Mesenchymal stem cell (in vitro differentiated cells and primary cell): Measurements from ENCODE around the gene PDGFA.

ENCODE experiments used
- DNase-seq: peaks from one replicate; pipeline ENCODE4 v3.0.0-alpha.2; 2013
- H2AFZ ChIP-seq: one replicate; pipeline ENCODE4 v1.6.1; 2013; ENCODE audit warnings: low read depth, mild to moderate bottlenecking, control low read depth, inconsistent platforms, low read length, moderate library complexity
- H2AK5ac ChIP-seq: 2 replicates; pipeline ENCODE4 v1.6.1; 2013; ENCODE audit warnings: low read length, moderate library complexity, mild to moderate bottlenecking, inconsistent platforms; ENCODE audit not compliant: severe bottlenecking
- H2BK120ac ChIP-seq: one replicate; pipeline ENCODE4 v1.6.1; 2013; ENCODE audit warnings: low read depth, mild to moderate bottlenecking, inconsistent platforms, low read length, moderate library complexity
- H2BK12ac ChIP-seq, 2 experiments: one replicate each; pipeline ENCODE4 v1.6.1; 2013; ENCODE audit warnings: inconsistent platforms in 2 of 2, low read length in 2 of 2, mild to moderate bottlenecking in 2 of 2, moderate library complexity in 2 of 2, control low read depth in 1 of 2
- H2BK15ac ChIP-seq: one replicate; pipeline ENCODE4 v1.6.1; 2013; ENCODE audit warnings: mild to moderate bottlenecking, low read depth, inconsistent platforms; ENCODE audit not compliant: poor library complexity, severe bottlenecking
- H2BK5ac ChIP-seq: 2 replicates; pipeline ENCODE4 v1.6.1; 2013; ENCODE audit warnings: low read depth, mild to moderate bottlenecking, low read length, control low read depth, inconsistent platforms; ENCODE audit not compliant: poor library complexity, severe bottlenecking
- H3K14ac ChIP-seq, 2 experiments: one replicate each; pipeline ENCODE4 v1.6.1; 2013; ENCODE audit warnings: inconsistent platforms in 2 of 2, low read length in 2 of 2, control low read depth in 1 of 2, mild to moderate bottlenecking in 1 of 2, moderate library complexity in 1 of 2
- H3K18ac ChIP-seq, 2 experiments: one replicate each; pipeline ENCODE4 v1.6.1; 2013; ENCODE audit warnings: inconsistent platforms in 2 of 2, low read length in 2 of 2, control low read depth in 1 of 2, low read depth in 1 of 2, mild to moderate bottlenecking in 1 of 2
- H3K23ac ChIP-seq, 2 experiments: one replicate each; pipeline ENCODE4 v1.6.1; 2013; ENCODE audit warnings: inconsistent platforms in 2 of 2, low read length in 2 of 2, mild to moderate bottlenecking in 2 of 2, moderate library complexity in 2 of 2, control low read depth in 1 of 2
- H3K27ac ChIP-seq: 2 replicates; pipeline ENCODE4 v1.5.1; 2013; ENCODE audit warnings: mild to moderate bottlenecking, moderate library complexity, low read length, control low read depth, inconsistent platforms; ENCODE audit not compliant: poor library complexity, severe bottlenecking
- H3K27me3 ChIP-seq, 2 experiments: 2 replicates each; pipeline versions ENCODE4 v1.6.1 to v1.7.0; 2013; ENCODE audit warnings: low read length in 2 of 2, mild to moderate bottlenecking in 2 of 2, moderate library complexity in 2 of 2, control low read depth in 1 of 2, inconsistent platforms in 1 of 2; ENCODE audit not compliant: control insufficient read depth in 1 of 2, insufficient read depth in 1 of 2
- H3K36me3 ChIP-seq, 2 experiments: 2 replicates each; pipeline versions ENCODE4 v1.6.1 to v1.7.0; 2013; ENCODE audit warnings: low read length in 2 of 2, control low read depth in 1 of 2, inconsistent platforms in 1 of 2, low read depth in 1 of 2, mild to moderate bottlenecking in 1 of 2; ENCODE audit not compliant: insufficient read depth in 2 of 2, control insufficient read depth in 1 of 2
- H3K4ac ChIP-seq, 2 experiments: one replicate each; pipeline ENCODE4 v1.6.1; 2013; ENCODE audit warnings: inconsistent platforms in 2 of 2, low read length in 2 of 2, mild to moderate bottlenecking in 2 of 2, moderate library complexity in 2 of 2, control low read depth in 1 of 2, low read depth in 1 of 2
- H3K4me1 ChIP-seq: 2 replicates; pipeline ENCODE4 v1.6.1; 2013; ENCODE audit warnings: low read depth, low read length, control low read depth; ENCODE audit not compliant: control insufficient read depth, insufficient read depth
- H3K4me2 ChIP-seq: 2 replicates; pipeline ENCODE4 v1.6.1; 2013; ENCODE audit warnings: low read length, mild to moderate bottlenecking, inconsistent platforms; ENCODE audit not compliant: poor library complexity, severe bottlenecking
- H3K4me3 ChIP-seq, 2 experiments: 2 replicates each; pipeline versions ENCODE4 v1.5.1 to v1.7.0; 2013; ENCODE audit warnings: low read length in 2 of 2, mild to moderate bottlenecking in 2 of 2, control low read depth in 1 of 2, low read depth in 1 of 2; ENCODE audit not compliant: insufficient read depth in 1 of 2
- H3K79me1 ChIP-seq: replicated peaks from 2 replicates; pipeline ENCODE4 v1.6.1; 2013; ENCODE audit warnings: mild to moderate bottlenecking, control low read depth, low read length, inconsistent platforms; ENCODE audit not compliant: poor library complexity, severe bottlenecking
- H3K9ac ChIP-seq: 2 replicates; pipeline ENCODE4 v1.7.0; 2013; ENCODE audit warnings: mild to moderate bottlenecking, low read length, moderate library complexity
- H3K9me3 ChIP-seq: 2 replicates; pipeline ENCODE4 v1.7.0; 2013; ENCODE audit warnings: mild to moderate bottlenecking, low read length; ENCODE audit not compliant: control insufficient read depth
- H4K8ac ChIP-seq: one replicate; pipeline ENCODE4 v1.6.1; 2013; ENCODE audit warnings: inconsistent platforms, mild to moderate bottlenecking, low read length, moderate library complexity
- H4K91ac ChIP-seq: one replicate; pipeline ENCODE4 v1.6.1; 2013; ENCODE audit warnings: mild to moderate bottlenecking, low read length, inconsistent platforms
- WGBS: methylation state at CpG from one replicate; pipeline ENCODE4 v1.1.7; 2013; ENCODE audit warnings: mixed read lengths; 5-methylcytosine and 5-hydroxymethylcytosine counted together

The PDGFA gene

GRCh38 chr7:466465-467191 lies 53.0 kb downstream of the PDGFA start:
- H2BK5ac ChIP-seq, result no peak overlapping the region
- DNase-seq, result no peak

GRCh38 chr7:465710-466400 lies 53.8 kb downstream of the PDGFA start:
- Histone ChIP-seq H3K9me3 (no peaks in the 10 kb centered on the region), H3K14ac (no peak overlapping the region), H3K18ac (no peak overlapping the region), H2BK120ac (no peak overlapping the region), H2BK5ac (no peak overlapping the region), H3K9ac (no peak overlapping the region), H3K79me1 (no peaks in the 10 kb centered on the region), H3K27ac (no peak overlapping the region), H3K27me3 (peaks cover 0 to 51% of the 10 kb centered on the region in 2 experiments), H2BK15ac (no peak overlapping the region), H2AFZ (no peak overlapping the region), H3K23ac (no peak overlapping the region), H3K4me3 (no peak overlapping the region), H4K91ac (peak overlapping the region; percentile 25), H2BK12ac (no peak overlapping the region), H3K4me2 (no peak overlapping the region), H2AK5ac (no peak overlapping the region), H4K8ac (no peak overlapping the region), H3K4me1 (peaks cover 29% of the 10 kb centered on the region), H3K36me3 (no peaks in the 10 kb centered on the region), H3K4ac (no peak overlapping the region)
- peak; percentile 27 for DNase-seq
- WGBS, result 93% methylated on average over 15 of the region's 17 CpGs

More at GRCh38 chr7:466465-467191, 53.0 kb downstream of the PDGFA start:
- H4K8ac ChIP-seq, result no peak overlapping the region
- peaks cover 0 to 43% of the 10 kb centered on the region in 2 experiments for H3K27me3 ChIP-seq
- H3K36me3 ChIP-seq, result no peaks in the 10 kb centered on the region
- no peak overlapping the region for H3K4ac ChIP-seq
- WGBS, result 92% methylated on average over 7 of the region's 9 CpGs
- no peak overlapping the region for H2BK120ac ChIP-seq
- no peak overlapping the region for H3K4me3 ChIP-seq
- H4K91ac ChIP-seq, result no peak overlapping the region
- H3K14ac ChIP-seq, result no peak overlapping the region
- peaks cover 27% of the 10 kb centered on the region for H3K4me1 ChIP-seq
- no peaks in the 10 kb centered on the region for H3K9me3 ChIP-seq
- no peak overlapping the region for H3K18ac ChIP-seq
- H3K4me2 ChIP-seq, result no peak overlapping the region
- peak overlapping the region in 1 of 2 experiments; percentile 12 for H2BK12ac ChIP-seq
- no peak overlapping the region for H2AK5ac ChIP-seq
- H3K23ac ChIP-seq, result no peak overlapping the region
- no peak overlapping the region for H2BK15ac ChIP-seq
- H3K79me1 ChIP-seq, result no peaks in the 10 kb centered on the region
- no peak overlapping the region for H3K9ac ChIP-seq
- H2AFZ ChIP-seq, result no peak overlapping the region
- no peak overlapping the region for H3K27ac ChIP-seq

- peak overlapping the region; percentile 38 for H2AK5ac ChIP-seq
- peaks cover 41% of the 10 kb centered on the region for H3K4me1 ChIP-seq
- H2BK12ac ChIP-seq, result peak overlapping the region in 1 of 2 experiments; percentile 72
- peak; percentile 86 for DNase-seq
- 54% methylated on average over 34 of the region's 34 CpGs for WGBS
- peak overlapping the region; percentile 60 for H2BK15ac ChIP-seq
- peak overlapping the region; percentile 7 to 42 for H3K4ac ChIP-seq
- peak overlapping the region; percentile 9 for H2BK120ac ChIP-seq
- no peaks in the 10 kb centered on the region for H3K9me3 ChIP-seq
- no peak overlapping the region for H2BK5ac ChIP-seq
- H3K4me3 ChIP-seq, result no peak overlapping the region
- H3K4me2 ChIP-seq, result no peak overlapping the region
- H4K91ac ChIP-seq, result peak overlapping the region; percentile 70
- H3K23ac ChIP-seq, result no peak overlapping the region
- peak overlapping the region; percentile 78 for H4K8ac ChIP-seq
- no peaks in the 10 kb centered on the region for H3K79me1 ChIP-seq
- no peak overlapping the region for H3K9ac ChIP-seq
- H3K27ac ChIP-seq, result peak overlapping the region; percentile 30
- peak overlapping the region in 1 of 2 experiments; percentile 76 for H3K14ac ChIP-seq
- H3K27me3 ChIP-seq, result peaks cover 0 to 57% of the 10 kb centered on the region in 2 experiments
- H3K36me3 ChIP-seq, result no peaks in the 10 kb centered on the region
- H2AFZ ChIP-seq, result no peak overlapping the region
- peak overlapping the region; percentile 52 to 57 for H3K18ac ChIP-seq
Measured at GRCh38 chr7:464454-465401, 54.9 kb downstream of the PDGFA start.
